Stimulated activated CD4-positive, alpha-beta T cell treated with anti-CD3 and anti-CD28 coated beads, Interleukin-2, amount 100 ng/mL, for 48 hours (primary cell): ENCODE measurements around the gene ALS2CL.

ENCODE experiments used
- DNase-seq, 2 donors: peaks; one replicate each; pipeline ENCODE4 v3.0.0-alpha.2; 2020

The ALS2CL gene

GRCh38 chr3:46676601-46677410 is 16.7 kb downstream of the ALS2CL start:
- DNase-seq, result no peak

GRCh38 chr3:46675843-46676567 is 17.5 kb downstream of the ALS2CL start:
- DNase-seq, result no peak

DNA sequence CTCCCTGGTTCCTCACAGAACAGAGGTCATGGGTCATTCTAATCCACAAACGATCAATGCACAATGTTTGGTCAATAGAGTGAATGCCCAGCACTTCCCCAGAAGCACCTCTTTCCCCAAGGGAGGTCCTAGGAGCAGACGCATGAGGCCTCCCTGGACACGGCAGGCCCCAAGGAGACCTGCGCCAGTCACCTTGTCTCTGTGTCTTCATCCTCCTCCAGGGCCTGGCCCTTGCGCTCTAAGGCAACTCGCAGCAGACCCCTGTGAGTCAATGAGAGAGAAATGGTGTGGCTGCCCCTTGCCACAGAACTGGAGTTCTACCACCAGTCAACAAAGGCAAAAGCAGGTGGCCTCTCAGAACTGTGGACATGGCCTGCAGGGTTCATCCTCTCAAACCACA is 18.1 kb downstream of the ALS2CL start:
- DNase-seq, result no peak

DNA sequence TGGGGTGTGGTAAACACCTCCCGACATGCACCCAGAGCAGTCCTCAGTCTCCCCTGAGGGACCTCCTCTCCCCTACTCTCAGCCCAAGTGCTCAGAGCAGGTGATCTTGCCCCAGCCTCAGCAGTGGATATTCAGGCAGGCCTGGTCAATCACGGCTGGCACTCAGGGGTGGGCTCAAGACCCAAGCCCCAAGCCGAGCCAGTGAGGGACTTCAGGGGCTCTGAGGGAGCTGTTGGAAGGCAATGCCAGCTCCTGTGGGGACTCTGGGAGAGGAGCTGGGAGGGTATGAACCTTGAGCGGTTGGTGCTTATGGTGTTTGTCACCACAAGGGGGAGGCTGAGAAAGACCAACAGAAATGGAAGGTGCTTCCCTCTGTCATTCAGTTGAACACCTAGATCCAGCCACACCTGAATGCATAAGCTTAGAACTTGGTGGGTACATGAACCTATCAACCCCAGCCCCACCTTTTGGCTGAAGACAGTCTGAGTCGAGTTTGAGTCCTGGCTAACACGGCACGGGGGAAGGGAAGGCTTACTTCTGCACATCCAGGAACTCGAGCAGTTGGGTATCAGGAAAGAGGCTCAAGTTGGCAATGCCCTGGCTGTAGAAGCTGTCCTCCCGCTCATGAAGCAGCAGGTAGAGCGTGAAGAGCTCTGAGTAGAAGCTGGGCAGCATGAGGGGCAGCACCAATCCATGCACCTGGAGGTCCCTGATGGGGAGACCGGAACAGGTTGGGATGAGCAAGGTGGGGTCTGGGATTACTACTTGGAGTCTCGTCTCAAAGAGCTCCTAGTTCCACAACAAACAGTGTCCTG is 19.2 kb downstream of the ALS2CL start:
- DNase-seq, result no peak

DNA sequence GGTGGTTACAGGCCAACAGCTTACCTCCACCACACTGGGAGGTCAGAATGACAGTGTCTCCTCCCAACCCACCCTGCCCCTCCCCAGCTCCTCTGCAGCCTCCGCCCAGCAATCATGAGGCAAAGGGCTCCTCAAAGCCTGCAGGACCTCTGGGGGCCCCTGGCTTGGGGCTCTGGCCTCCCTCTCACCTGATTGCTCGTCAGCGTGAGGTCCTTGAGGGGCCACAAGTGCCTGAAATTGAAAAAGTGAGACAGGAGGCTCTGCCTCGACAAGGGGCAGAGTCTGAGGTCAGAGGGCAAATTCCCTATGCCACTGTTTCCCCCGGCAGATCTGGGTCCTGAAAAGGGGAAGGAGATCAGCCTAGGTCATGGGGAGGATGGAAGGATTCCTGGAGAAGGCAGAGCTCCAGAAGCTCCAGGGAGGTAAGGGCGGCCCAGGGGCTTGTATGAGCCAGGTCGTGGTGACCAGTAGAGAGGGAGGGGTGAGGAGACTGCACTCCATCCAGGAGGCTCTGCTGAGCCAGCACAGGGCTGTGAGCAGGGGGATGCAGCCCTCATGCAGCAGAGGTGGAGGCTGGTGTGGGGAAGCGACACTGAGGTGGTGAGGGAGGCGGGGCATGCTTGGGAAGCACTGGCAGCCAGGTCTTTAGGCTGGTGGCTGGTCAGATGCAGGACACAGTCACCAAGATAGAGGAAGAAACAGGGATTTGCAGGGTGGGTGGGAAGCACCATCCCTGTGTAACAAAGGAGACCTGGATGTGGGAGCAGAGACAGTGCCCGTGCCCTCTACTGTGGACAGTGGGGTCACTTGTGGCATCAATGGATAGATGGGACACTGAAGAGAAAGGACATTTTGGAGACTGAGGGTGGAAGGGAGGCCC is 20.1 kb downstream of the ALS2CL start:
- DNase-seq, result no peak

GRCh38 chr3:46672349-46672695 is 21.2 kb downstream of the ALS2CL start:
- no peak for DNase-seq

GRCh38 chr3:46671541-46672348 is 21.7 kb downstream of the ALS2CL start:
- DNase-seq, result no peak

DNA sequence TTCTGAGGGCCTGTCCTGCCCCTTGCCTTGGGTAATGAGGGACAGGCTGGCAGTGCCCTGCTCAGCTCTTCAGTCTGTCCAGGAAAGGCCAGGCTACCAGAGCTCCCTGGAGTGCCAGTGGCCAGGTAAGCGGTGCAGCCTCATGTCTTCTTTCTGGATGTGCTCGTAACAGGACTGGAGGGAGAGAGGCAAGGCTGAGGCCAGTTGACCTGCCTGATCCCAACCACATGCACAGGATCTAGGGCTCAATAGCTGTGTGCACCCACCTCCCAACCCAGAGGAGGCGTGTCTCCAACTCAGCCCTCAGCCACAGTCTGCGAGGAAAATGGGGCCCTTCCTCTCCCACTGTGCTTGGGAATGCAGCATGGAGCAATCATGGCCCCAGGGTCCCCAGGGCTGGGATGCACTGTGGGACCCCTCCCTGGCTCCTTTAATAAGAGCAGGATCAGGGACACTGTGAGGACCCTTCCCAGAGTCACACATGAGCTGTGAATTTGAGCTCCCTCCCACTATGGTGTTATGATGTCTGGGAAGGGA is 22.5 kb downstream of the ALS2CL start:
- no peak for DNase-seq

GRCh38 chr3:46670000-46670890 is 23.2 kb downstream of the ALS2CL start:
- DNase-seq, result no peak

DNA sequence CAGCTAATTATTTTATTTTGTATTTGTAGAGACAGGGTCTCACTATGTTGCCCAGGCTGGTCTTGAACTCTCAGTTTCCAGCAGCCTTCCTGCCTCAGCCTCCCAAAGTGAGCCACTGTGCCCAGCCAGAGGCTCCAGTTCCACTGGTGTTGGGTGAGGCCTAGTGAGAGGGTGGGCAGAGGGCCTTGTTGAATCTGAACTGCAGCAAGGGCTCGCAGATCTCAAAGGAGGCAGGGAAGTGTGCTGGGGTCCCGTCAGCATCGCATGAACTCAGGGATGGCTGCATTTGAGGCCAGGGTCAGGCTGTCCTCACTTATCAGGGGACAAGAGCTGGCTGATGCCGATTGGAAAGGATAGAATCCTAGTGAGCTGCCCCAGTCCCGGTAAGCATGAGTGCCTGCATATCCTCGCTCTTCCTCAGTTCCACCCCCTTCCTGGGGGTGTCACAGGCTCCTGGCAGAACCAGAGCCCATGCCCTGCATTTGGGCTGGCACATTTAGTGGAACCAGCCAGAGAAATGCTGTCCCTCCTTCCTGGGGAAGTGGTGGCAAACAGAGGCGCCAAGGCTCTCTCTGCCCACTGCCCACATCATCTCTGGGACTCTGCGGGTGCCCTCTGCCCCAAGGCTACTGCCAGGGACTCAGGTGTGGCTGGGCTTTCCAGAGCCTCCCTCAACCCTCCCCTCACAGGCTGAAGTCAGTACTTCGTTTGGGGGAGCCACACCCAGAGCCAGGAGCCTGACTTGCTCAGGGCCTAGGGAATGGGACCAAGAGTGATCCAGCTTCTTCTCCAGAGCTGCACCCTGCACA is 24.1 kb downstream of the ALS2CL start:
- DNase-seq, result no peak

- no peak for DNase-seq
These were observed 24.9 kb downstream of the ALS2CL start for GRCh38 chr3:46668591-46668990.

DNA sequence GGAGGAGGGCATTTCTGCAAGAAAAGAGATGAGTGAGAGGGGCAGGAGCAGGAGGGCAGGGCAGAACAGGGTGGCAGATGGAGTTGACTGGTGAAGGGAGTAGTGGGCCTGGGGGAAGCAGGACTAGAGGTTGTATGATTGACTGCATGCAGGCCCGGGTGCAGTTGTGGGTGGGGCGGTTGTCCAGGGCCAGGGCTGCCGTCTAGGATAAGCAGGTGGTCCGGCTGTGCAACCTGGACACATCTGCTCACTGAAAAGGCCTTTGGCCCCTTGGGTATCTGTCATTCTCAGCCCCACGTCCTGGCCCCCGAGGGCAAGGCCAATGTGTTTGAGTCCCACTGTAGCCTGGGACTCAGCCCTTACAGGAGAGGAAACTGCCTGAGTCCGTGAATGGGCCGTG is 25.4 kb downstream of the ALS2CL start:
- no peak for DNase-seq

DNA sequence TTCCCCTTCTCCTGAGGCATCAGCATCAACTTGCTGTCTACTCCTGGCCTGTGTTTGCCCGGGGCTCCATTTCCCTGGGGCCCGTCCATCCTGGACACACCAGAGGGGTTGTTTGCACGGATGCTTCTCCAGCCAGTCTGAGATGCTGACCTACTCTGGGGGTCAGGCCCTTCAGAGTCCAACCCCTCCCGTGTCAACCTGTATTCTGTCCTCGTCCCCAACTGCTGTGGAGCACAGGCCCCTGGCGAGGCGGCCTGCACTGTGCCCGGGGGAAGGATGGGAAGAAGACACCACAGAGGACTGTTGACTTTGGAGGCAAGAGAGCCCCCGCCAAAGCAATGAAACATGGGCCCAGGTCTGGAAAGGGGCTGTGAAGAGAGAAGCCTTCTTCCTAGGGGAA is 25.8 kb downstream of the ALS2CL start:
- no peak for DNase-seq

DNA sequence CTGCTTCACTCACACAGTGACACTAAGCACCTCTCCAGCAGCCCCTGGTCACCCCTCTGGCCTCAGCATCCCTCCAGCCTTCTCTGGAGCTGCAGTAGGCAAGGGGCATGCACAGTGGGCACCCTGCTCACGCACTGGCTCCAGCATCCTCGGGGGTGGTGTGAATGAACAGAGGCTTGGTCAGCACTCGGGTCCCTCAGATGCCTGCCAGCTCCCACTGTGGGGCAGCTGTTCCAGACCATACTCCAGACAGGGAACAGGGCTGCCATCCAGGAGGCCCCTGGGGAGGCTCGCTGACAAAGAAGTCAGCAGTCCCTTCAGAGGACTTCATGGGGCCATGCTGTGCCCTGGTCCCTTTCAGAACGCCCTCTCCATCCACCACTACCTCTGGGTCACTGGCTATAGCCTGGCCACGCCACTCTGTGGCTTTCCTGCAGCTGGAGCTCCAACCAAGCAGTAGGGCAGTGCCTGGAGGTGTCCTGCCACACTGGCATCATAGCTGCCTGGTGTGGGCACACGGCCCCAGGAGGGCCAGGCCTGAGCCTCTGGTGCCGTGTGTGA is 26.3 kb downstream of the ALS2CL start:
- DNase-seq, result no peak

- DNase-seq, result no peak
These were observed 27.0 kb downstream of the ALS2CL start for GRCh38 chr3:46666453-46666845.

GRCh38 chr3:46665763-46666452 is 27.6 kb downstream of the ALS2CL start:
- no peak for DNase-seq

DNA sequence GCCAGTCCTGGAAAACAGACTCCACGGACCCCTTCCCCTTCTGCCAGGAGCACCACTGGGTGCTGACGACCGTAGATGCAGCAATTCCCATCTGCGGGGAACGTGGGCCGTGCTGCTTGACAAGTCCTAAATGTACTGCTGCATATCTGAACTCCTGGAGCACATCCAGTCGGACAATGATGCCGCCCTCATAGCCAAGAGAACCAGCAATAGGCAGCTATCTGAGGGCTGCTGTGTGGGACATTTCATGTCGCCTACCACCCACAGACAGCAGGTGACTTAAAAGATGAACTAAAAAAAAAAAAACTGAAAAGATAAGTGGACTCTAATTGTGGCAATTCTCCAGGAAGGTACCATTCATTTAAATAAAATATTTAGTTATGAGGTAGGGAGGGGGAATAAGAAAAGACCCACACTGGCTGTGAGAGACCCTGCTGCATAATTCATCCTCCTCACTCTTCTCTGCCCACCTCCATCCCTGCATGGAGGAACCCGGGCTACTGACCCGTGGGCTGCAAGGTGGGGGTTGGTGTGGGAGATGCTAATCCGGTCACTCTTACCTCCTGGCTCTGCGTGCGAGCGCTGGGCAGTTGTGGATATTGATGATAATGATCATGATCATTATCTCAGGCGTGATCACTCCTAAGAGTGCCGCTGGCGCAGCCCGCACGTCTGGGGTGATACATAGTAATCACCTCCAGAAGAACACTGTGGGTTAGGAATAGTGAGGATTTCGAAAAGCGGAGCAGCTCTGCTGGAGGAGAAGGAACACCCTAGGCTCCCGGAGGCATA is 28.3 kb downstream of the ALS2CL start:
- no peak for DNase-seq
